ENCODE measurements around the gene MRPS14.
A peak's percentile ranks its signal among the peaks of the same experiment; 100 is the strongest.

MRPS14 gene

DNA sequence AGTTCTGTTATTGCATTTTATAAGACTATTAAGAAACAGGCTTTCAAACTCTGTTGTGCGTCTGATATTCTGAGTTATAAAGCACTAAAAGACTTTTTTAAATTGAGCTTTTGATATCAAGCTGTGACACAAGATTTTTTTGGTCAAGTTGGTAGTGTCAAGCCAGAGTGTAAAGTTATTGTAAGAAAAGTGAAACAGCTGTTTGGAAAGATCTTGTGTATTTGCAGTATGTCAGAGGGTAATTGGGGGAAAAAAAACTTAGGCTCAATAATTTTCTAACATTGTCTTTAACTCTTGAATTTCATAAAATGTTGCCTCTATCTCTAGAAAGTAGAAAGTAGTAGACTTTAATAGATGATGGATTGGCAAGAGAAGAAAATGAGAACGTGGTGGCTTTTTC, 19.7 kb downstream of the MRPS14 start:
- Histone ChIP-seq H3K27me3 (ENCODE audit: low read depth) (no peaks in the 10 kb centered on the region), H3K4me3 (no peak overlapping the region), H3K36me3 (replicated peaks) (peaks cover 44% of the 10 kb centered on the region), H3K9me3 (no peaks in the 10 kb centered on the region), H3K4me1 (peaks cover 33% of the 10 kb centered on the region)
- DNase-seq (ENCODE audit: low spot score in 2 of 2): no peak
- in situ Hi-C loops (cut with MboI; ENCODE audit: low sequenced_read_pairs): no loop called here

GRCh38 chr1:175002910-175003517, 20.2 kb downstream of the MRPS14 start:
- DNase-seq (ENCODE audit: low spot score in 2 of 2): no peak
- Histone ChIP-seq H3K4me1 (peaks cover 36% of the 10 kb centered on the region), H3K4me3 (no peak overlapping the region; the same call in 1 of the 2 replicates), H3K9me3 (no peaks in the 10 kb centered on the region), H3K36me3 (replicated peaks) (peaks cover 39% of the 10 kb centered on the region), H3K27me3 (ENCODE audit: low read depth) (no peaks in the 10 kb centered on the region)
- in situ Hi-C loops (cut with MboI; ENCODE audit: low sequenced_read_pairs): no loop called here

GRCh38 chr1:175000697-175001187, 22.5 kb downstream of the MRPS14 start:
- Histone ChIP-seq H3K9me3 (no peaks in the 10 kb centered on the region), H3K36me3 (replicated peaks) (peaks cover 17% of the 10 kb centered on the region), H3K4me3 (peak overlapping the region; percentile 79), H3K4me1 (peaks cover 36% of the 10 kb centered on the region), H3K27me3 (ENCODE audit: low read depth) (no peaks in the 10 kb centered on the region)
- in situ Hi-C loops (cut with MboI; ENCODE audit: low sequenced_read_pairs): no loop called here
- no peak for DNase-seq (ENCODE audit: low spot score in 2 of 2)

GRCh38 chr1:174999936-175000696, 23.1 kb downstream of the MRPS14 start, which contains the start of gene CACYBP:
CACYBP (plus strand) TSS chr1:174999947; CDS start chr1:175000181, 234 bp downstream.
- Histone ChIP-seq H3K27me3 (ENCODE audit: low read depth) (no peaks in the 10 kb centered on the region), H3K9me3 (no peaks in the 10 kb centered on the region), H3K4me3 (peak within 1 kb of the TSS; percentile 79), H3K36me3 (replicated peaks) (peaks cover 10% of the 10 kb centered on the region), H3K4me1 (peaks cover 32% of the 10 kb centered on the region)
- in situ Hi-C loops (cut with MboI; ENCODE audit: low sequenced_read_pairs): loop anchor here (5.0 to 25.0 kb wide), 2 partner anchors 228 to 738 kb away; no protein-coding TSS in a partner anchor
- peak in 1 of 2 experiments; percentile 96 for DNase-seq (ENCODE audit: low spot score in 2 of 2)

DNA sequence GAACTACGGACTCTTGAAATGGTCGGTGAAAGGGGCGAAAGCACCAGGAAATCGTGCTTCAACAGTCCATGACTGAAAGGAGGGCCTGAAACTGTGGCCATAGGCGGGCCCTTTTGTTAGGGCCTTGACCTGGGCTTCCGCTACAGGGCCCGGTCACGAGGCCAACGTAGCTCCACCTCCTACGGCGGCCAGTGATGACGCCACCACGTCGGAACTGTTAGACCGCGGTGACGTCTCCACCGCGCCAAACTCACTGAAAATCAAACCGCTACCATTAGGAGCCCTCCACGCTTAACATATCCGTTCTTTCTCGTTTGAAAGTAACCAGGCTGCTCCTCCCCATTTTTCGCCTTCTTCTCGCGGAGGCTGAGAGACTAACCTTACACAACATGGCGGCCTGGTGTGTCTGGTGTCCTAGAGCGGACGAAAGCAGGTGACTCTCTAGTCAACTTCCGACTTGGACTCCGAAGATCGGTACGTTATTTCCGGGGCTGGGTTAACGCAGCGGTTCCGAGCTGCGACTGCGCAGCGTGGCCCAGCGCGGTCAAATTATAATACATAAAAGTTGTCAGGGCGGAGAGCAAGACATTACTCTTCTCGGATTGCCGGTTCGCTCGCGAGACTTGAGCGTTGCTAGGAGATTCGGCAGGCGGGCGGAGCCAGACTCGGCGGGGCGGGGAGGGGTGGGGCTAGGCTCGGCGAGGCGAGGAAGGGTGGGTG, 23.8 kb downstream of the MRPS14 start:
- Histone ChIP-seq H3K4me1 (peaks cover 25% of the 10 kb centered on the region), H3K36me3 (replicated peaks) (peaks cover 3% of the 10 kb centered on the region), H3K4me3 (peak overlapping the region; percentile 79), H3K9me3 (no peaks in the 10 kb centered on the region), H3K27me3 (ENCODE audit: low read depth) (no peaks in the 10 kb centered on the region)
- in situ Hi-C loops (cut with MboI; ENCODE audit: low sequenced_read_pairs): loop anchor here (5.0 to 25.0 kb wide), 2 partner anchors 227 to 737 kb away; no protein-coding TSS in a partner anchor
- peak; percentile 86 to 95 for DNase-seq (ENCODE audit: low spot score in 2 of 2)

GRCh38 chr1:174998569-174999215, 24.5 kb downstream of the MRPS14 start:
- H3K4me1 ChIP-seq: peaks cover 18% of the 10 kb centered on the region
- H3K4me3 ChIP-seq: peak overlapping the region; percentile 79
- H3K27me3 ChIP-seq (ENCODE audit: low read depth): no peaks in the 10 kb centered on the region
- in situ Hi-C loops (cut with MboI; ENCODE audit: low sequenced_read_pairs): loop anchor here (5.0 to 25.0 kb wide), 2 partner anchors 226 to 736 kb away; no protein-coding TSS in a partner anchor
- H3K9me3 ChIP-seq: no peaks in the 10 kb centered on the region
- DNase-seq (ENCODE audit: low spot score in 2 of 2): peak; percentile 55 to 68
- H3K36me3 ChIP-seq (replicated peaks): peaks cover 2% of the 10 kb centered on the region

GRCh38 chr1:174997041-174997440, 26.2 kb downstream of the MRPS14 start:
- H3K36me3 ChIP-seq (replicated peaks): peaks cover 2% of the 10 kb centered on the region
- no peak for DNase-seq (ENCODE audit: low spot score in 2 of 2)
- in situ Hi-C loops (cut with MboI; ENCODE audit: low sequenced_read_pairs): loop anchor here (5.0 to 25.0 kb wide), 2 partner anchors 225 to 735 kb away; no protein-coding TSS in a partner anchor
- H3K4me1 ChIP-seq: peaks cover 4% of the 10 kb centered on the region
- H3K9me3 ChIP-seq: no peaks in the 10 kb centered on the region
- no peaks in the 10 kb centered on the region for H3K27me3 ChIP-seq (ENCODE audit: low read depth)
- no peak overlapping the region for H3K4me3 ChIP-seq

DNA sequence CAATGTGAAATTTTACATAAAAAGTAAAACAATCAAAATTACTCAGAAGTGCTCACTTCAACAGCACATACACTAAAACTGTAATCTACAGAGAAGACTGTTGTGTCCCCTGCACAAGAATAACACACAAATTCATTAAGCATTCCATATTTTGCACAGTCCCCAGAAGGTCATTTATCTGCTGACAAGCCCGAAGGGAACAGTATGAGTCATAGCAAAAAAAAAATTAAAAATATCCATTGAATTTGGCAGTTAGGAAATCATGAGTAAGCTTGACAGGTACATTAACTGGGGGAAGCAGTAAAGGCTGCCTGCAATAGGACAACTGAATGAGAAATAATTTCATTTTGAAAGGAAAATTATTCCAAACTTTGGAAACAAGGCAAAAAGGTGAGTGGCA, 26.7 kb downstream of the MRPS14 start:
- H3K4me1 ChIP-seq: peaks cover 3% of the 10 kb centered on the region
- H3K36me3 ChIP-seq (replicated peaks): peaks cover 2% of the 10 kb centered on the region
- H3K9me3 ChIP-seq: no peaks in the 10 kb centered on the region
- H3K4me3 ChIP-seq: no peak overlapping the region
- H3K27me3 ChIP-seq (ENCODE audit: low read depth): no peaks in the 10 kb centered on the region
- no peak for DNase-seq (ENCODE audit: low spot score in 2 of 2)
- in situ Hi-C loops (cut with MboI; ENCODE audit: low sequenced_read_pairs): loop anchor here (5.0 to 25.0 kb wide), 2 partner anchors 224 to 734 kb away; no protein-coding TSS in a partner anchor

- no peaks in the 10 kb centered on the region for H3K27me3 ChIP-seq (ENCODE audit: low read depth)
- H3K9me3 ChIP-seq: no peaks in the 10 kb centered on the region
- in situ Hi-C loops (cut with MboI; ENCODE audit: low sequenced_read_pairs): loop anchor here (5.0 to 25.0 kb wide), 2 partner anchors 224 to 734 kb away; no protein-coding TSS in a partner anchor
- no peak for DNase-seq (ENCODE audit: low spot score in 2 of 2)
- H3K4me3 ChIP-seq: no peak overlapping the region
- peaks cover 2% of the 10 kb centered on the region for H3K36me3 ChIP-seq (replicated peaks)
- H3K4me1 ChIP-seq: peaks cover 7% of the 10 kb centered on the region
These were observed 27.3 kb downstream of the MRPS14 start for GRCh38 chr1:174995916-174996315.

GRCh38 chr1:174995121-174995520, 28.1 kb downstream of the MRPS14 start:
- in situ Hi-C loops (cut with MboI; ENCODE audit: low sequenced_read_pairs): loop anchor here (5.0 to 25.0 kb wide), 2 partner anchors 223 to 733 kb away; no protein-coding TSS in a partner anchor
- peaks cover 2% of the 10 kb centered on the region for H3K36me3 ChIP-seq (replicated peaks)
- H3K4me1 ChIP-seq: peaks cover 9% of the 10 kb centered on the region
- no peak for DNase-seq (ENCODE audit: low spot score in 2 of 2)
- H3K9me3 ChIP-seq: no peaks in the 10 kb centered on the region
- no peak overlapping the region for H3K4me3 ChIP-seq
- no peaks in the 10 kb centered on the region for H3K27me3 ChIP-seq (ENCODE audit: low read depth)

GRCh38 chr1:174991473-174991872, 31.8 kb downstream of the MRPS14 start:
- H3K36me3 ChIP-seq (replicated peaks): no peaks in the 10 kb centered on the region
- H3K4me1 ChIP-seq: 0 out of 2 replicates have a peak, but pooled peaks cover 5% of the 10 kb centered on the region
- in situ Hi-C loops (cut with MboI; ENCODE audit: low sequenced_read_pairs): loop anchor here (25.0 kb wide), 1 partner anchor 729 kb away; no protein-coding TSS in a partner anchor
- no peaks in the 10 kb centered on the region for H3K9me3 ChIP-seq
- no peak for DNase-seq (ENCODE audit: low spot score in 2 of 2)
- H3K27me3 ChIP-seq (ENCODE audit: low read depth): no peaks in the 10 kb centered on the region
- H3K4me3 ChIP-seq: no peak overlapping the region

GRCh38 chr1:174990382-174990999, 32.7 kb downstream of the MRPS14 start:
- 0 out of 2 replicates have a peak, but pooled peaks cover 5% of the 10 kb centered on the region for H3K4me1 ChIP-seq
- DNase-seq (ENCODE audit: low spot score in 2 of 2): peak; percentile 18 to 52
- in situ Hi-C loops (cut with MboI; ENCODE audit: low sequenced_read_pairs): loop anchor here (25.0 kb wide), 1 partner anchor 728 kb away; no protein-coding TSS in a partner anchor
- no peaks in the 10 kb centered on the region for H3K27me3 ChIP-seq (ENCODE audit: low read depth)
- H3K9me3 ChIP-seq: no peaks in the 10 kb centered on the region
- H3K36me3 ChIP-seq (replicated peaks): no peaks in the 10 kb centered on the region
- H3K4me3 ChIP-seq: peak overlapping the region; percentile 24

All from HAP-1 (cell line).